Activated CD8-positive, alpha-beta memory T cell treated with anti-CD3 and anti-CD28 coated beads, Interleukin-2, amount 50 U/mL, for 48 hours (primary cell): ENCODE measurements around the gene GCSH.
A peak's percentile ranks its signal among the peaks of the same experiment; 100 is the strongest.

Experiments
- DNase-seq: peaks from one replicate; pipeline ENCODE4 v3.0.0-alpha.2; 2020

GCSH gene

DNA sequence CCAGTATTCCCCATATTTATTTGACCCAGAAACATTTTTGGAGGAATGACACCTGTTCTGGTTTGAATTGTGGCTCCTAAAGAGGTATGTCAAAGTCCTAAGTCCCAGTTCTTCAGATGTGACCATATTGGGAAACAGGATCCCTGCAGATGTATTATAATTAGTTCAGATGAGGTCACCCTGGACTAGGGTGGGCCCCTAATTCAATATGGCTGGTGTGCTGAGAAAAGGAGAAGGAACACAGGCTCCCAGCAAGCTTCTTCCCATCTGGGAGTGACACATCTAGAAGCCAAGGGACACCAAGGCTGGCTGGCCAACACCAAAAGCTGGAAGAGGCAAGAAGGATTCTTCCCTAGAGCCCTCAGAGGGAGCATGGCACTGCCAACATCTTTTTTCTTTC lies 3.8 kb upstream of the GCSH start:
- DNase-seq, result no peak

- DNase-seq, result no peak
These were observed 1.0 kb upstream of the GCSH start for GRCh38 chr16:81097230-81097629.

DNA sequence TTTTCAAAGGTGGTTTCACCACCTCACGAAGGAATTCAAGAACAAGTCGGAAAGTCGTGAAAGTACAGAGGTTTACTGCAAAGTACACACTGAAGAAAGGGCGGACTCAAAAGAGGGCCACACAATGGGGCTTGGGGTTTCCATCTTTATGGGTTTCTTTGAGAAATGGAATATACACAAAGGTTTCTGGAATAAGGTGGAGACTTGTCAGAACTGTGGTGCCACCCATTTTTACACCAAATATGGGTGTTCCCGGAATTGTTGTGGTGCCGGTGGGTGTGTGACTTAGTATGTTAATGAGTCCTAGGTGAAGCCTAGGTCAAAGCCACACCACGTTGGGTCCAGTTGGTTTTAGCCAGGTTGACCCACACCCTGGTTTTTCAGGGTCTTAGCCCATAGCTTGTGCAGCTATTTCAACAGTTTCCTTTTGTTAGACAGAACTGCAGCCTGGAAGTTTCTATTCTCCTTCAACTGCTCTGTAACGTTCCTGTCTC lies 567 bp upstream of the GCSH start:
- no peak for DNase-seq

DNA sequence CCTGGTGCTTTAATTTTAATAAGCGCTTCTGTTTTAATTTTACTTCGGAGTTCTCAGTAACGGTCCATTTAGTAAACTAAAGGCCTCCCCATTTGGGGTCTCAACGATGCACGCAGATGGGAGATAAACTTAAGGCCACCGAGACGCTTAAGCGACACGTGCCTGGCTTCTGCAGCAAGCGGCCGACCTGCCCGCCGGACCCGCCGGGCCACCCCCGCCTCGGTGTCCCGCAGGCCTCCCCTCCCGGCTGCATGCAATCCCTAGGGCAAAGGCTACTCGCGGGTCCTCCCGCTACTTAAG lies 592 bp downstream of the GCSH start:
- no peak for DNase-seq

DNA sequence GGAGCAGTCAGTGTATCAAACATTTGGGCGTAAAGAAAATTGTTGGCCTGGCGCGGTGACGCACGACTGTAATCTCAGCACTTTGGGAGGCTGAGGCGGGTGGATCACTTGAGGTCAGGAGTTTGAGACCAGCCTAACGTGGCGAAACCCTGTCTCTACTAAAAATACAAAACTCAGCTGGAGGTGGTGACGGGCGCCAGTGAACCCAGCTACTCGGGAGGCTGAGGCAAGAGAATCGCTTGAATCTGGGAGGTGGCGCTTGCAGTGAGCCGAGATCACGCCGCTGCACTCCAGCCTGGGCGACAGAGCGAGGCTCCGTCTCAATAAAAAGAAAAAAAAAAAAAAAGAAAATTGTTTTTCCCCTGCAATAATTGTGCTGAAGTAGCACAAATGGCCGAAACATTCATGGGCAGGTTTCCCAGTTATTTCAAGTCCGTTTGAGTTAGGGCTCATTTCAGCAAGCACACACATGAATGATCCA lies 1.4 kb downstream of the GCSH start:
- DNase-seq, result no peak

DNA sequence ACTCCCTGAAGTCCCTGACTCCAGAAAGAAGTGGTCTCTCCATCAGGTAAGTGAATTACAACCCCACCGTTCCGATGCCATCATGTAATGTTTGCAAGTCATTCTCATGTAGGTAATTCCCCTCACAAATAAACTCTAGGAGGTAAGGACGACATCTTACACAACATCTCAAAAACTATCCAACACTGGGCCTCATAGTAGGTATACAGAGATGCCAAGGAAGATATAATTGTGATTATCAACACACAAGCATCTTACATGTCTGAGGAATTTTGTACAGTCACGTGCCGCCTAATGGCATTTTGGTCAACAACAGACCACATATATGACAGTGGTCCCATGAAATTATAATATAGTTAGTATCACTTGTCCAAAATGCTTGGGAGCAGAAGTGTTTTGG lies 7.4 kb downstream of the GCSH start:
- DNase-seq, result no peak

DNA sequence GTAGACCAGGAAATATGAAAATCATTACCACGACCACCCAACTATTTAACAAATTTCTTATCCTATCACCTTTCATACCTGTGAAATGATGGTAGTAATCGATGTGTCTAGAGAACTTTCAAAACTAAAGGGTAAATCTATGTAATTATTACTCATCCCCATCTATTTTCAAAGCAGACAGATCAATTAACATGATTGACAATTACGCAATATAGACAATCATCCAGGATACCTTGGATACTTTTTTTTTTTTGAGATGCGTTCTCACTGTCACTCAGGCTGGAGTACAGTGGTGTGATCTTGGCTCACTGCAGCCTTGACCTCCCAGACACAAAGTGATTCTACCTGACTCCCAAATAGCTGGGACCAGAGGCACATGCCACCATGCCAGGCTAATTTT lies 15.2 kb downstream of the GCSH start:
- DNase-seq, result no peak

DNA sequence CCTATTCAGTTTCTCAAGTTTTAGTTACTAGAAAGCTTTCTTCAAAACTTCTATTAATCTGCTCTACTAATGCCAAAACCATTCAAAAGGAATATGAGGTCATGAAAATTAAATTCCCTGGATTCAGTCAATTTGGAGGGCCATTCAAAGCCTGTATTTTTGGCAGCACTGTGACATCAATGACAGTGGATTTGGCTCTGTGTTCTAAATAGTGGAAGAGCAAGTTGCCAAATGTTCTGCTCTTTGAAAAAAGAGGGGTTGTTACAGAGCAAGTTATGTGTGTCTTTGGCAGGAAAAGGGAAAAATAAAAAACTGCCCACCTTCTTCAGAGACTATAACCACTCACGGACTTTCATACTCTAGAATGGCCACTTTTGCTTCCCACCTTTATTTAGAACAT lies 16.0 kb downstream of the GCSH start:
- DNase-seq, result no peak

DNA sequence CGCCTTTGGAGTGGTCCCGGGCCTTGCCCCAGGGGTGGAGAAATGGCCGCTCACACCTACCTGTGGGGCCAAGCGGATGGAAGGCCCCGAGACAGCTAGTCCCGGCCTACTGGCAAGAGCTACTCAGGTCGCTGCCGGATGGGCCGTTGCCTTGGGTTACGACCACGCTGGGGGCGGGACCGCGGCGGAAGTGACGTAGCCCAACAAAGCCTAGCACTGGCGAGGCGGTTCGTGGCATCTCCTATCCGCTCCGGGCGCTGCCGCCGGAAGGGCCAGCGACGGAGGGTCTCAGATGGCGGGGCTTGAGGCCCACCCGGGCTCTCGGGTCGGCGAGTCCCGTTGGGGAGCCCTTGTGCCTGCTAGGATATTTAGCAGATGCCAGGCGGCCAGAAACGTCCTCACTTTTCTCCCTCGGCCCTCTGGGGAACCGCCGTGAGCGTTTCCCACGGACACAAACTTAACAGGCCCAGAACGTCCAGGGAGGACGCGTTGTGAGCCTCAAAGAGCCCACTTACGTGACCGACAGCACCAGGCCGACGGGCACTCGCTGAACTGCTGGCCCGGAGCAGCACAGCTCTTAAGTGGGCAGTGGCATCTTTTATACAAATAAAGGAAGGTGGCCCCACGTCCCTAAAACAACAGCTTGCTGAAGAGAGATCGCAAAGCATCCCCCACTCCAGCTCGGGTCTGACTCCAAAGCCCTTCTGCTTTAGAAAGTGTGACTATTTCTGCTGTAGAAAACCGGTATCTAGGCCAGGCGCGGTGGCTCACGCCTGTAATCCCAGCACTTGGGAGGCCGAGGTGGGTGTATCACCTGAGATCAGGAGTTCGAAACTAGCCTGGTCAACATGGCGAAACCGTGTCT lies 18.9 kb downstream of the GCSH start, which contains the start of gene C16orf46:
TSS of gene C16orf46 (minus strand) at position 163 of the 865 bp plus-strand sequence. CDS start 13,283 bp downstream, outside the sequence.
- DNase-seq, result peak; percentile 99

DNA sequence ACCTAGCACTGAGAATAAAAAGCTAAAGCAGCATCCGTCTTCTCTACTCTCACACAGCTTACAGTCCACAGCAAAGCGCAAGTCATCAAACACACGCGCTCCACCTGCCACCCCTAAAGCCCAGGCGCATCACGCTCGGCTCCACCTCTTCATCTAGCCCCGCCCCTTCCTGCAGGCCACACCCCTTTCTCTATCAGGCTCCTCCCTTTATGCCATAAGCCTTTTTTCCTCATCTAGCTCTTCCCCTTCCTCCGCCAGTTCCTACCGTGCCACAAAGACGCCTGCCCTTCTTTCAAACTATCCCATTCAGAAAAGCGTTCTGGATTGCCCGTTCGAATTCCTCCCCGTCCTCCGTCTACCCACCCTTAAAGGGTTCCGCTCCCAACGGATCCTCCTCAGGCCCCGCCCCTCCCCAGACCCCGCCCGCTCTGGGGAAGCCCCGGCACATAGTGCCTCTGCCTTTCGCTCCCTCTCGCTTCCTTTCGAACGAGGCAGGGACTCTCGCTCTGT lies 19.6 kb downstream of the GCSH start:
- peak; percentile 96 for DNase-seq

- DNase-seq, result no peak
These were observed 22.4 kb downstream of the GCSH start for GRCh38 chr16:81073560-81074330.

DNA sequence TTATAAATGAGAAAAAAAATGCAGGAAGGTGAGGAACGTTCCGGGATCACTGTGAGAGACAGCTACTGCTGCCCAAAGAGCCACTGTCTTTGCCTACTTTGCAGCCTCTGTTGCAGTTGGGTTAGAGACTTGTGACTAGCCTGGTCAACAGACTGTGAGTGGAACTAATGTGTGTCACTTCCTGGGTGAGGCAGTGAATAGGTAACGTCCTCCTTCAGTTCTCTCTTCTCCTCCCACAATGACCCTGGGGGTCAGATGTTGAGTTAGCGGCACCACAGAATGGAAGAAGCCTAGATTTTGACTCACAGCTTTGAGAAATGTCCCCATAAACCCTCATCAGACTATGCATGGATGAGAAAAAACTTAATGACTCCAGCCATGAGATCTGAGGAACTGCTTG lies 24.4 kb downstream of the GCSH start:
- DNase-seq, result no peak

- DNase-seq, result no peak
These were observed 25.2 kb downstream of the GCSH start for GRCh38 chr16:81070979-81071378.

GRCh38 chr16:81069063-81069462 lies 27.1 kb downstream of the GCSH start:
- no peak for DNase-seq

- DNase-seq, result no peak
These were observed 29.0 kb downstream of the GCSH start for GRCh38 chr16:81067166-81067565.

DNA sequence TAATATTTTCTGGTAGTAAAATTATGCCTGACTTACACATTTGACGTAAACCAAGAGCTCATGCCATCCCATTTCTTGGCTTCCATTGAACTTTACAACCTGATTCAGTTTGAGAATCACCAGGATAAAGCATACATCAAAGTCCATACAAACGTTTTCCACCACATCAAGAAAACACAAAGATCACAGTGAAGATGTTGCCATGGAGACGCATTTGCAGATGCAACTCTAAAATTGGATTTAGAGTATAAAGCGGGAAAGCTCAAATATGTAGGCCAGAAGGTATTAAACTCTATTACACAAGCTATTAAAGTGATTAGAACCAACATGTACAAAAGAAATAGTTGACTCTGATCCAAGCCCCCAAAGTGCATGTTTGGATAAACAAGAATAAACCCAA lies 29.5 kb downstream of the GCSH start:
- no peak for DNase-seq

DNA sequence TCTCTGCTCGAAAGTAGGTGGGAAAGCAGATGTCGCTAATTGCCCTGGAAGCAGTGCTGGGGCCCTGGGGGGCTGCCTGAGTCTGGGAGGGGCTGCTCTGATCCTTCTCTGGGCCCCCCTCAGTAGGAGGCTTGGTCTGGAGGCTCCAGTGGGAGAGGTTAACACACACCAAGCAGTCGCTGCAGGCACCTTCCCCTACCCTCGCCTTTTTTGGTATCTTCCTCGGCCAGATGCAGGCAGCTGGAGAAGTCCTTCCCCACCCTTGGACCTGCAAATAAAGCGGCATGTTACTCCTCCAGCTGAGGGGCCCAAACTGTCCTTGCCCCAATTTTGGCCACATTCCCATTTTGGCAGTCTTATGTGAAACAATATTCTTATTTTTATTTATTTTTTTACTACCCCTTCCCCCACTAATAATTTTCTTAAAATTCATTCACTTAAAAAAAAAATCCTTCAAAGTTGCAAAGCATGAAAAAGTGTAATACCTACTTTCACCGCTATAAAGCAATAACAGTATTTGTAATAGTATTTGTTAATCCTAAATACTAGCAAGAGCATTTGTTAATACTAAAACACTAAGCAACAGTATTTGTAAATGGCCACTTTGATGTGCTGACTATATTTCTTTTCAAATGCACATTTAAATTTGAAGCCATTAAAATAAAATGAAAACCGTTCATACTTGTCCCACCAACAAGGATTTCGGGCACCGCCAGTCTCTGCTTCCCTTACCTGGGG lies 34.2 kb downstream of the GCSH start:
- no peak for DNase-seq

- DNase-seq, result no peak
These were observed 34.9 kb downstream of the GCSH start for GRCh38 chr16:81061307-81061640.

GRCh38 chr16:81060576-81061306 lies 35.5 kb downstream of the GCSH start:
- DNase-seq, result no peak

- no peak for DNase-seq
These were observed 42.4 kb downstream of the GCSH start for GRCh38 chr16:81053761-81054160.

DNA sequence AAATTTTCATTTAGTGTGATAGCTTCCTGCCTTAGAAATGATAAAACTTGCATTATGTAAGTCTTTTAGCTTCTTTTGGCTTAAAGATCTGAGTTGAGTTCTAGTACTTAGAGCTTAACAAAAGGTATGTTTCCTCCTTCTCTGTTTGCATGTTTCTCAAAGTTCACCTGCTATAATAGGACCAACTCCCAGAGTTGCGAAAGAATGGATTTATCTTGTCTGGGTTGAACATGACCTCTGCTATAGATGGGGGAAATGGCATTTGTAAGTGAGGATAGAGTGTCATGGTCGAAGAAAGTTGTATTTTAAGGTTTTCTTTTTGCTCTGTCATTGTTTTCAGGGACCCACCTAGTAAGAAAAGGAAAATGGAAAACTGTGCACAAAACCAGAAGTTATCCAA lies 53.4 kb downstream of the GCSH start:
- no peak for DNase-seq

GRCh38 chr16:81041696-81042095 lies 54.5 kb downstream of the GCSH start:
- DNase-seq, result no peak

DNA sequence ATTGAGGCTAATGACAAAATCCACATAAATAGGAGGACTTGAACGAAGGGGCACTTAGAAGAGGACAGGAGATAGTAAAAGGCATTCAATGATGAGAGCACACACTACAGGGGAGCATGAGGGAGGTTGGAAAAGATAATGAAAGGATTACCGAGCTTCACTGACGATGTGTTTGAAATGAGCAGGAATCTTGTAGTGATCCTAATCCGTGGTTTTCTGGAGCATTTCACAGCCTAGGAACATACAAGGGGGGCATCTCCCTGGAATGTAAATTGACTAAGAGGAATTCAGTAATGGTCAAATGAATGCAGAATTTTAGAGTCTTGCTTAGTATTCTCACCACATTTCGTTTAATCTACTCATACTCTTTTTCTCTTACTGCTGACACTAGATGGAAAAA lies 55.4 kb downstream of the GCSH start:
- DNase-seq, result no peak
